GM21367 (cell line): ENCODE results near the gene TAOK1.

Experiments used
- ATAC-seq: cut with Tn5 transposase; IDR thresholded peaks from one replicate; pipeline ENCODE4 v1.9.1; 2021; ENCODE audit not compliant: unreplicated experiment

TAOK1 gene

GRCh38 chr17:29593591-29594518 is 203.7 kb downstream of the TAOK1 start:
- no peak for ATAC-seq

DNA sequence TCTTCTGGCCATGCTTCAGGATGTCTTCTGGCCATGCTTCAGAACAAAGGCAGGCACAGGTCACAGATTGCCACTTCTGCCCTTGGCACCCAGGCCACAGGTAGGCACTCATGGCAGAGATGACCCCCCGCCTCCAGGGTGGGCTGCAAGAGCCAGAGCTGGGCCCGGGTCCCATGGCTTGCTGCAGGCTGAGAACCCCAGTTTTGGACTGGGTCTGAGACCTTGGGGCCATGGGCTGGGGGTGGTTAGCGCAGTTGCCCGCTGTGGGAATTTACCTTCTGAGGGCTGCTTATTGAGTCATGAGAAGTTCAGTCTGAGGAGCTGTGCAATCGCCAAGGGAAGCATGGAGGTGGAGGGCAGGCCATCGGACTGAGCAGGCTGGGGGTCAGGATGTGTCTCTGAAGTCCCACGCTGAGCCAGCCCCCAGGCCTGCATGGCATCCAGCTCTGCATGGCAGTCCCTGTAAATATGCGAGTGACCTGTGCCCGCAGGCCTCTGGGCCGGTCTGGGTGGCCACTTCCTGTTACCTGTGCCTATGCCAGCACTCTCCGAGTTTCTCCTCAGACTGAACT is 204.4 kb downstream of the TAOK1 start:
- ATAC-seq, result no peak

DNA sequence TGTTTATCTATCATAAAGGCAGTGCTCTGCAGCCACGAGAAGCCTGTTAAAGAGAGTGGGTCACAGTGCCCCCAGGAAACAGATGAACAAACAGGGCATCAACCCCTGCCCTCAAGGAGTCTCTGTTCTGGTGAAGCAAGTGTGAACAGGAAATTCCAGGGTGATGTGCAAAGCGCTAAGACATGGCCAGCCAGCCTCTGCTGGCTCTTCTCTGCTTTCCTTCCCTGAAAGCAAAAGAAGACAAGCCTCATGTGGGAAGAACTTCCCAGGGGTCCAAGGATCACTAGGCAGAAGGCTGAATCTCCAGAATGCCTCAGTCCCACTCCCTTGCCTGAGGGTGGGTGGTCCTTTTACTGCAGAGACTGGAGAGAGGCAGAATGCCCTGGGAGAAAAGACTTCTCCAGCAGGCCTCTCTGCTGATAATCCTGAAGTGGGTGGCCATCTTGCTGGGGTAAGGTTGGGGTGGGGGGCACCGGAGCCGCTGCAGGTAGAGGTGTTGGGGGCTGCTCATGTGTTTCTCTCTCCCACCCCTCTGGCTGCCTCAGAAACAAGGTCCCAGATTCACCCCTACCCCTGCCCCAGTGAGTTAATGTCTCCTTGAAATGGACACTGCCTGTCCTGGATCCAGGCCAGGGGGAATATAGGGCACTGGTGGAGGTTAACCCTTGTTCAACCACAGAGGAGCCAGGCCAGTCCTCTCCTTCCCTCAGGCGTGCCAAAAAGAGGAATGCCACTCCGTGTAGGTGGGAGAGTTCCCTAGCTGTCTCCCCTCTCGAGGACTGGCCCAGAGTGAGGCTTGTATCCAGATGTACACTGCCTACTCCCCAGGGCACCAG is 205.2 kb downstream of the TAOK1 start:
- ATAC-seq, result no peak

- ATAC-seq, result no peak
Observed at GRCh38 chr17:29595943-29596774, 206.0 kb downstream of the TAOK1 start.

- ATAC-seq, result no peak
Observed at GRCh38 chr17:29596811-29597210, 206.6 kb downstream of the TAOK1 start.

GRCh38 chr17:29597361-29598172 is 207.4 kb downstream of the TAOK1 start:
- no peak for ATAC-seq
